GM23338 (cell line): Measurements from ENCODE around the gene TMEM247. TPM values are rescaled to one million over a fixed set of nuclear protein-coding genes. Genes with fewer than 3 reads are reported as not detected.

Experiments
- ATAC-seq: fragments of 200-7000 bp; cut with Tn5 transposase; 3 replicates; pipeline ENCODE4 v1.9.1; 2020
- DNase-seq: peaks from one replicate; pipeline ENCODE4 v3.0.0-alpha.2; 2015; ENCODE audit warnings: low spot score
- H2AFZ ChIP-seq: fragments of 200-600 bp; sonication (generic); 2 replicates; pipeline ENCODE4 v1.8.0; 2016; ENCODE audit warnings: antibody characterized with exemption, mild to moderate bottlenecking, moderate library complexity
- H3F3A ChIP-seq: fragments of 200-600 bp; sonication (generic); replicated peaks from 2 replicates; pipeline ENCODE4 v1.8.0; 2017; ENCODE audit warnings: antibody characterized with exemption, mixed run types, low read depth
- H3K27ac ChIP-seq: fragments of 200-600 bp; sonication (generic); 2 replicates; pipeline ENCODE4 v1.6.1; 2016; ENCODE audit warnings: low read depth
- H3K27me3 ChIP-seq: fragments of 200-600 bp; sonication (generic); 2 replicates; pipeline ENCODE4 v1.8.0; 2016; ENCODE audit warnings: mild to moderate bottlenecking, mixed run types, moderate library complexity; ENCODE audit not compliant: insufficient read depth
- H3K36me3 ChIP-seq: fragments of 200-600 bp; sonication (generic); 2 replicates; pipeline ENCODE4 v1.8.0; 2016; ENCODE audit warnings: mild to moderate bottlenecking; ENCODE audit not compliant: insufficient read depth
- H3K4me1 ChIP-seq: fragments of 200-600 bp; sonication (generic); 2 replicates; pipeline ENCODE4 v1.8.0; 2016; ENCODE audit warnings: mild to moderate bottlenecking, moderate library complexity; ENCODE audit not compliant: insufficient read depth
- H3K4me2 ChIP-seq: fragments of 200-600 bp; sonication (generic); 2 replicates; pipeline ENCODE4 v1.7.1; 2017; ENCODE audit warnings: mixed run types
- H3K4me3 ChIP-seq: fragments of 200-600 bp; sonication (generic); 2 replicates; pipeline ENCODE4 v1.6.1; 2016; ENCODE audit warnings: mixed run types
- H3K79me2 ChIP-seq: fragments of 200-600 bp; sonication (generic); replicated peaks from 2 replicates; pipeline ENCODE4 v1.8.0; 2017; ENCODE audit warnings: mild to moderate bottlenecking; ENCODE audit not compliant: insufficient read depth
- H3K9me2 ChIP-seq: fragments of 200-600 bp; sonication (generic); 2 replicates; pipeline ENCODE4 v1.8.0; 2017; ENCODE audit not compliant: insufficient read depth
- H4K20me1 ChIP-seq: fragments of 200-600 bp; sonication (generic); replicated peaks from 2 replicates; pipeline ENCODE4 v1.8.0; 2017; ENCODE audit warnings: mild to moderate bottlenecking; ENCODE audit not compliant: insufficient read depth
- H3K27ac Mint-ChIP-seq: 2 replicates; pipeline ENCODE4 v1.8.0; 2020; ENCODE audit warnings: inconsistent platforms, mild to moderate bottlenecking, moderate library complexity, mixed read lengths
- H3K27me3 Mint-ChIP-seq: 3 replicates; pipeline ENCODE4 v1.8.0; 2022; ENCODE audit warnings: low read depth, mild to moderate bottlenecking, moderate library complexity, mixed read lengths, inconsistent platforms; ENCODE audit not compliant: insufficient read depth, poor library complexity
- H3K36me3 Mint-ChIP-seq: 3 replicates; pipeline ENCODE4 v1.8.0; 2021; ENCODE audit warnings: low read depth, mild to moderate bottlenecking, inconsistent platforms, moderate library complexity, mixed read lengths
- H3K4me1 Mint-ChIP-seq: 3 replicates; pipeline ENCODE4 v1.8.0; 2020; ENCODE audit warnings: mild to moderate bottlenecking, inconsistent platforms, mixed read lengths
- H3K4me3 Mint-ChIP-seq: 3 replicates; pipeline ENCODE4 v1.8.0; 2021; ENCODE audit warnings: moderate library complexity, mild to moderate bottlenecking, inconsistent platforms, mixed read lengths
- H3K9me3 Mint-ChIP-seq: 3 replicates; pipeline ENCODE4 v1.8.0; 2020; ENCODE audit warnings: moderate library complexity, mild to moderate bottlenecking, inconsistent platforms, mixed read lengths
- CREB1 ChIP-seq: fragments of 250-450 bp; sonication (Bioruptor Pico); IDR thresholded peaks from 2 replicates; pipeline ENCODE4 v1.5.0; 2020; ENCODE audit warnings: low read depth, mild to moderate bottlenecking, moderate library complexity
- CTCF ChIP-seq, 2 experiments: fragments of 200-600 bp in 1 of 2; sonication (generic) in 1 of 2; conservative IDR thresholded peaks; 2 replicates each; pipeline versions ENCODE4 v1.5.1 to v1.6.1; 2016 to 2017; ENCODE audit warnings: antibody characterized with exemption in 2 of 2, low read depth in 2 of 2, mild to moderate bottlenecking in 2 of 2, moderate library complexity in 1 of 2
- EZH2 ChIP-seq: fragments of 200-600 bp; sonication (generic); IDR thresholded peaks from one replicate; pipeline ENCODE4 v1.8.0; 2017; ENCODE audit warnings: antibody characterized with exemption, mild to moderate bottlenecking, low read depth; ENCODE audit not compliant: unreplicated experiment
- EZH2phosphoT487 ChIP-seq: fragments of 200-600 bp; sonication (generic); IDR thresholded peaks from one replicate; pipeline ENCODE4 v1.8.1; 2018; ENCODE audit warnings: antibody characterized with exemption; ENCODE audit not compliant: unreplicated experiment
- JUNB ChIP-seq: IDR thresholded peaks from one replicate; pipeline ENCODE4 v1.6.1; 2016; ENCODE audit warnings: antibody characterized with exemption; ENCODE audit not compliant: unreplicated experiment
- NANOG ChIP-seq: IDR thresholded peaks from 2 replicates; pipeline ENCODE4 v1.6.1; 2016; ENCODE audit warnings: antibody characterized with exemption, borderline replicate concordance
- POLR2AphosphoS5 ChIP-seq: IDR thresholded peaks from 2 replicates; pipeline ENCODE4 v1.6.1; 2016; ENCODE audit warnings: antibody characterized with exemption, low read depth
- STAT1 ChIP-seq: IDR thresholded peaks from one replicate; pipeline ENCODE4 v1.6.1; 2016; ENCODE audit warnings: antibody characterized with exemption; ENCODE audit not compliant: unreplicated experiment
- ZNF114 ChIP-seq: fragments of 250-450 bp; sonication (Bioruptor Pico); IDR thresholded peaks from 2 replicates; pipeline ENCODE4 v1.5.0; 2020; ENCODE audit warnings: mild to moderate bottlenecking, moderate library complexity
- ZNF331 ChIP-seq: fragments of 250-450 bp; sonication (Bioruptor Pico); IDR thresholded peaks from 2 replicates; pipeline ENCODE4 v1.5.0; 2020; ENCODE audit warnings: low read depth, mild to moderate bottlenecking, moderate library complexity
- polyA plus RNA-seq: library from polyadenylated mRNA; unstranded; fragments of >200 nt; fragmentation: Nextera tagmentation; extraction: Ambion mirVana; gene quantifications from 2 replicates; pipeline ENCODE4 v1.2.1, GENCODE V29; 2016
- total RNA-seq: library from RNA; depleted of rRNA; stranded (reverse); fragments of >200 nt; shearing (Covaris generic); gene quantifications from 2 replicates; pipeline ENCODE4 v1.2.3, GENCODE V29; 2014
- TF ChIP-seq, protein P1 (sequence below): IDR thresholded peaks from one replicate; pipeline ENCODE4 v1.6.1; 2018; ENCODE audit warnings: antibody characterized with exemption; ENCODE audit not compliant: unreplicated experiment
- TF ChIP-seq, protein P2 (sequence below): fragments of 250-450 bp; sonication (Bioruptor Pico); IDR thresholded peaks from 2 replicates; pipeline ENCODE4 v1.5.0; 2020; ENCODE audit warnings: mild to moderate bottlenecking, moderate library complexity
- TF ChIP-seq, protein P3 (sequence below): IDR thresholded peaks from 2 replicates; pipeline ENCODE4 v1.6.1; 2016; ENCODE audit warnings: antibody characterized with exemption

The TMEM247 gene
- total and polyA plus RNA-seq, 2 experiments from 2014 or later = not detected

GRCh38 chr2:46504685-46505471 lies 25.5 kb downstream of the TMEM247 start:
- Histone ChIP-seq H3K27me3 (no peaks in the 10 kb centered on the region), H3F3A (no peaks in the 10 kb centered on the region), H3K4me2 (no peak overlapping the region), H3K27ac (no peak overlapping the region), H3K36me3 (no peaks in the 10 kb centered on the region), H3K79me2 (no peaks in the 10 kb centered on the region), H2AFZ (no peak overlapping the region; the same call in 1 of the 2 replicates), H4K20me1 (no peaks in the 10 kb centered on the region; the same call in 1 of the 2 replicates), H3K9me2 (no peaks in the 10 kb centered on the region), H3K4me3 (no peak overlapping the region), H3K4me1 (peaks cover 14% of the 10 kb centered on the region; the same call in 1 of the 2 replicates)
- no peak overlapping the region for H3K27ac Mint-ChIP-seq
- no peak for DNase-seq
- H3K4me3 Mint-ChIP-seq = no peak overlapping the region
- ATAC-seq = no peak
- H3K36me3 Mint-ChIP-seq = no peaks in the 10 kb centered on the region
- H3K27me3 Mint-ChIP-seq = peaks cover 7% of the 10 kb centered on the region
- peaks cover 19% of the 10 kb centered on the region for H3K4me1 Mint-ChIP-seq
- no peaks in the 10 kb centered on the region for H3K9me3 Mint-ChIP-seq
- TF ChIP-seq EZH2phosphoT487 = no peak
- TF ChIP-seq JUNB = no peak
- no peak for TF ChIP-seq STAT1
- TF ChIP-seq ZNF114 = no peak
- TF ChIP-seq NANOG = no peak
- TF ChIP-seq CREB1 (CRISPR knock-in tag) = no peak
- TF ChIP-seq POLR2AphosphoS5 = no peak
- TF ChIP-seq, protein P1, sequence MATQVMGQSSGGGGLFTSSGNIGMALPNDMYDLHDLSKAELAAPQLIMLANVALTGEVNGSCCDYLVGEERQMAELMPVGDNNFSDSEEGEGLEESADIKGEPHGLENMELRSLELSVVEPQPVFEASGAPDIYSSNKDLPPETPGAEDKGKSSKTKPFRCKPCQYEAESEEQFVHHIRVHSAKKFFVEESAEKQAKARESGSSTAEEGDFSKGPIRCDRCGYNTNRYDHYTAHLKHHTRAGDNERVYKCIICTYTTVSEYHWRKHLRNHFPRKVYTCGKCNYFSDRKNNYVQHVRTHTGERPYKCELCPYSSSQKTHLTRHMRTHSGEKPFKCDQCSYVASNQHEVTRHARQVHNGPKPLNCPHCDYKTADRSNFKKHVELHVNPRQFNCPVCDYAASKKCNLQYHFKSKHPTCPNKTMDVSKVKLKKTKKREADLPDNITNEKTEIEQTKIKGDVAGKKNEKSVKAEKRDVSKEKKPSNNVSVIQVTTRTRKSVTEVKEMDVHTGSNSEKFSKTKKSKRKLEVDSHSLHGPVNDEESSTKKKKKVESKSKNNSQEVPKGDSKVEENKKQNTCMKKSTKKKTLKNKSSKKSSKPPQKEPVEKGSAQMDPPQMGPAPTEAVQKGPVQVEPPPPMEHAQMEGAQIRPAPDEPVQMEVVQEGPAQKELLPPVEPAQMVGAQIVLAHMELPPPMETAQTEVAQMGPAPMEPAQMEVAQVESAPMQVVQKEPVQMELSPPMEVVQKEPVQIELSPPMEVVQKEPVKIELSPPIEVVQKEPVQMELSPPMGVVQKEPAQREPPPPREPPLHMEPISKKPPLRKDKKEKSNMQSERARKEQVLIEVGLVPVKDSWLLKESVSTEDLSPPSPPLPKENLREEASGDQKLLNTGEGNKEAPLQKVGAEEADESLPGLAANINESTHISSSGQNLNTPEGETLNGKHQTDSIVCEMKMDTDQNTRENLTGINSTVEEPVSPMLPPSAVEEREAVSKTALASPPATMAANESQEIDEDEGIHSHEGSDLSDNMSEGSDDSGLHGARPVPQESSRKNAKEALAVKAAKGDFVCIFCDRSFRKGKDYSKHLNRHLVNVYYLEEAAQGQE = no peak
- TF ChIP-seq, protein P2, sequence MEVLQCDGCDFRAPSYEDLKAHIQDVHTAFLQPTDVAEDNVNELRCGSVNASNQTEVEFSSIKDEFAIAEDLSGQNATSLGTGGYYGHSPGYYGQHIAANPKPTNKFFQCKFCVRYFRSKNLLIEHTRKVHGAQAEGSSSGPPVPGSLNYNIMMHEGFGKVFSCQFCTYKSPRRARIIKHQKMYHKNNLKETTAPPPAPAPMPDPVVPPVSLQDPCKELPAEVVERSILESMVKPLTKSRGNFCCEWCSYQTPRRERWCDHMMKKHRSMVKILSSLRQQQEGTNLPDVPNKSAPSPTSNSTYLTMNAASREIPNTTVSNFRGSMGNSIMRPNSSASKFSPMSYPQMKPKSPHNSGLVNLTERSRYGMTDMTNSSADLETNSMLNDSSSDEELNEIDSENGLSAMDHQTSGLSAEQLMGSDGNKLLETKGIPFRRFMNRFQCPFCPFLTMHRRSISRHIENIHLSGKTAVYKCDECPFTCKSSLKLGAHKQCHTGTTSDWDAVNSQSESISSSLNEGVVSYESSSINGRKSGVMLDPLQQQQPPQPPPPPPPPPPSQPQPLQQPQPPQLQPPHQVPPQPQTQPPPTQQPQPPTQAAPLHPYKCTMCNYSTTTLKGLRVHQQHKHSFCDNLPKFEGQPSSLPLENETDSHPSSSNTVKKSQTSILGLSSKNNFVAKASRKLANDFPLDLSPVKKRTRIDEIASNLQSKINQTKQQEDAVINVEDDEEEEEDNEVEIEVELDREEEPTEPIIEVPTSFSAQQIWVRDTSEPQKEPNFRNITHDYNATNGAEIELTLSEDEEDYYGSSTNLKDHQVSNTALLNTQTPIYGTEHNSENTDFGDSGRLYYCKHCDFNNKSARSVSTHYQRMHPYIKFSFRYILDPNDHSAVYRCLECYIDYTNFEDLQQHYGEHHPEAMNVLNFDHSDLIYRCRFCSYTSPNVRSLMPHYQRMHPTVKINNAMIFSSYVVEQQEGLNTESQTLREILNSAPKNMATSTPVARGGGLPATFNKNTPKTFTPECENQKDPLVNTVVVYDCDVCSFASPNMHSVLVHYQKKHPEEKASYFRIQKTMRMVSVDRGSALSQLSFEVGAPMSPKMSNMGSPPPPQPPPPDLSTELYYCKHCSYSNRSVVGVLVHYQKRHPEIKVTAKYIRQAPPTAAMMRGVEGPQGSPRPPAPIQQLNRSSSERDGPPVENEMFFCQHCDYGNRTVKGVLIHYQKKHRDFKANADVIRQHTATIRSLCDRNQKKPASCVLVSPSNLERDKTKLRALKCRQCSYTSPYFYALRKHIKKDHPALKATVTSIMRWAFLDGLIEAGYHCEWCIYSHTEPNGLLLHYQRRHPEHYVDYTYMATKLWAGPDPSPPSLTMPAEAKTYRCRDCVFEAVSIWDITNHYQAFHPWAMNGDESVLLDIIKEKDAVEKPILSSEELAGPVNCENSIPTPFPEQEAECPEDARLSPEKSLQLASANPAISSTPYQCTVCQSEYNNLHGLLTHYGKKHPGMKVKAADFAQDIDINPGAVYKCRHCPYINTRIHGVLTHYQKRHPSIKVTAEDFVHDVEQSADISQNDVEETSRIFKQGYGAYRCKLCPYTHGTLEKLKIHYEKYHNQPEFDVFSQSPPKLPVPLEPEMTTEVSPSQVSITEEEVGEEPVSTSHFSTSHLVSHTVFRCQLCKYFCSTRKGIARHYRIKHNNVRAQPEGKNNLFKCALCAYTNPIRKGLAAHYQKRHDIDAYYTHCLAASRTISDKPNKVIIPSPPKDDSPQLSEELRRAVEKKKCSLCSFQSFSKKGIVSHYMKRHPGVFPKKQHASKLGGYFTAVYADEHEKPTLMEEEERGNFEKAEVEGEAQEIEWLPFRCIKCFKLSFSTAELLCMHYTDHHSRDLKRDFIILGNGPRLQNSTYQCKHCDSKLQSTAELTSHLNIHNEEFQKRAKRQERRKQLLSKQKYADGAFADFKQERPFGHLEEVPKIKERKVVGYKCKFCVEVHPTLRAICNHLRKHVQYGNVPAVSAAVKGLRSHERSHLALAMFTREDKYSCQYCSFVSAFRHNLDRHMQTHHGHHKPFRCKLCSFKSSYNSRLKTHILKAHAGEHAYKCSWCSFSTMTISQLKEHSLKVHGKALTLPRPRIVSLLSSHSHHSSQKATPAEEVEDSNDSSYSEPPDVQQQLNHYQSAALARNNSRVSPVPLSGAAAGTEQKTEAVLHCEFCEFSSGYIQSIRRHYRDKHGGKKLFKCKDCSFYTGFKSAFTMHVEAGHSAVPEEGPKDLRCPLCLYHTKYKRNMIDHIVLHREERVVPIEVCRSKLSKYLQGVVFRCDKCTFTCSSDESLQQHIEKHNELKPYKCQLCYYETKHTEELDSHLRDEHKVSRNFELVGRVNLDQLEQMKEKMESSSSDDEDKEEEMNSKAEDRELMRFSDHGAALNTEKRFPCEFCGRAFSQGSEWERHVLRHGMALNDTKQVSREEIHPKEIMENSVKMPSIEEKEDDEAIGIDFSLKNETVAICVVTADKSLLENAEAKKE (CRISPR knock-in tag) = no peak
- no peak for TF ChIP-seq CTCF (conservative IDR thresholded peaks at IDR 0.05; ENCODE audit: low read depth in 2 of 2)
- no peak for TF ChIP-seq EZH2
- TF ChIP-seq ZNF331 (CRISPR knock-in tag) = no peak
- TF ChIP-seq, protein P3, sequence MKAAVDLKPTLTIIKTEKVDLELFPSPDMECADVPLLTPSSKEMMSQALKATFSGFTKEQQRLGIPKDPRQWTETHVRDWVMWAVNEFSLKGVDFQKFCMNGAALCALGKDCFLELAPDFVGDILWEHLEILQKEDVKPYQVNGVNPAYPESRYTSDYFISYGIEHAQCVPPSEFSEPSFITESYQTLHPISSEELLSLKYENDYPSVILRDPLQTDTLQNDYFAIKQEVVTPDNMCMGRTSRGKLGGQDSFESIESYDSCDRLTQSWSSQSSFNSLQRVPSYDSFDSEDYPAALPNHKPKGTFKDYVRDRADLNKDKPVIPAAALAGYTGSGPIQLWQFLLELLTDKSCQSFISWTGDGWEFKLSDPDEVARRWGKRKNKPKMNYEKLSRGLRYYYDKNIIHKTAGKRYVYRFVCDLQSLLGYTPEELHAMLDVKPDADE = no peak
